Osteoblast (primary cell): Measurements from ENCODE around the gene COLGALT1. TPM values are rescaled to one million over a fixed set of nuclear protein-coding genes. Genes with fewer than 3 reads are reported as not detected.

Experiments used
- DNase-seq: peaks from one replicate; pipeline ENCODE4 v3.0.0; 2011; ENCODE audit warnings: low spot score, mixed read lengths; ENCODE audit not compliant: insufficient read length; ENCODE audit errors: missing footprints
- H2AFZ ChIP-seq: 2 replicates; pipeline ENCODE4 v1.6.0; 2011; ENCODE audit warnings: mild to moderate bottlenecking, low read length
- H3K27ac ChIP-seq: 2 replicates; pipeline ENCODE4 v1.5.1; 2011; ENCODE audit warnings: mild to moderate bottlenecking, low read depth, low read length, moderate library complexity
- H3K27me3 ChIP-seq: 2 replicates; pipeline ENCODE4 v1.6.0; 2012; ENCODE audit warnings: mild to moderate bottlenecking, control low read depth, inconsistent platforms, low read length, moderate library complexity; ENCODE audit not compliant: insufficient read depth
- H3K36me3 ChIP-seq: 2 replicates; pipeline ENCODE4 v1.5.1; 2011; ENCODE audit warnings: mild to moderate bottlenecking, low read length, control low read depth, moderate library complexity; ENCODE audit not compliant: insufficient read depth
- H3K4me1 ChIP-seq: 2 replicates; pipeline ENCODE4 v1.5.1; 2011; ENCODE audit warnings: mild to moderate bottlenecking, low read length, control low read depth, moderate library complexity; ENCODE audit not compliant: insufficient read depth
- H3K4me2 ChIP-seq: 2 replicates; pipeline ENCODE4 v1.6.0; 2011; ENCODE audit warnings: mild to moderate bottlenecking, low read length; ENCODE audit not compliant: insufficient read depth
- H3K4me3 ChIP-seq: fragments of 200-600 bp; sonication (generic); 3 replicates; pipeline ENCODE4 v1.5.1; 2012; ENCODE audit warnings: mild to moderate bottlenecking, low read length, inconsistent platforms; ENCODE audit not compliant: insufficient read depth
- H3K79me2 ChIP-seq: 2 replicates; pipeline ENCODE4 v1.6.0; 2012; ENCODE audit warnings: mild to moderate bottlenecking, low read length, control low read depth, inconsistent platforms; ENCODE audit not compliant: insufficient read depth
- H3K9me3 ChIP-seq: 2 replicates; pipeline ENCODE4 v1.5.1; 2011; ENCODE audit warnings: low read depth, low read length, control low read depth
- H4K20me1 ChIP-seq: 2 replicates; pipeline ENCODE4 v1.6.0; 2012; ENCODE audit warnings: mild to moderate bottlenecking, low read length, control low read depth; ENCODE audit not compliant: insufficient read depth
- total RNA-seq: library from RNA; depleted of rRNA; stranded (reverse); fragments of >200 nt; gene quantifications from 2 replicates; pipeline ENCODE4 v1.2.3, GENCODE V29; 2012
- TF ChIP-seq, protein P1 (sequence below): IDR thresholded peaks from 2 replicates; pipeline ENCODE4 v1.5.1; 2011; ENCODE audit warnings: mild to moderate bottlenecking, low read depth, low read length, moderate library complexity; ENCODE audit errors: extremely low read depth

Gene COLGALT1
- total RNA-seq, 1 donor, result 108 TPM

DNA sequence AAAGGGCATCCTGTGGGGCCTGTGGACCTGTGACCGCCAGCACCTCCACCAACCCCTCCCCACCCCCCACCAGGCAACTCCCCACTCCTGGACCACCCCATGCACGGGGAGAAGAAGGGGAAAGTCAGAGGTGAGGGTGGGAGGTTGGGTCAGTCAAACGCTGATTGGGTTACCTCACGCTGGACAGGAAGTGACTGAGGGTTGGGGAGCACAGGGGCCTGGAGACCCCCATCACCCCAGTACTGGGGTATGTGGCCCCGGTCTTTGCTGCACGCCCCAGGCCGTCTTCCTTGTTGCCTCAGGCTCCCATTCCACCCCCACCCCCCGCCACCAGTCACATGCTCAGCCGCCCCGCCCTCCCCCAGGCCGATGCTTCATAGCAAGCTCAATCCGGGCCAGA is 59.0 kb downstream of the COLGALT1 start:
- TF ChIP-seq, protein P1, sequence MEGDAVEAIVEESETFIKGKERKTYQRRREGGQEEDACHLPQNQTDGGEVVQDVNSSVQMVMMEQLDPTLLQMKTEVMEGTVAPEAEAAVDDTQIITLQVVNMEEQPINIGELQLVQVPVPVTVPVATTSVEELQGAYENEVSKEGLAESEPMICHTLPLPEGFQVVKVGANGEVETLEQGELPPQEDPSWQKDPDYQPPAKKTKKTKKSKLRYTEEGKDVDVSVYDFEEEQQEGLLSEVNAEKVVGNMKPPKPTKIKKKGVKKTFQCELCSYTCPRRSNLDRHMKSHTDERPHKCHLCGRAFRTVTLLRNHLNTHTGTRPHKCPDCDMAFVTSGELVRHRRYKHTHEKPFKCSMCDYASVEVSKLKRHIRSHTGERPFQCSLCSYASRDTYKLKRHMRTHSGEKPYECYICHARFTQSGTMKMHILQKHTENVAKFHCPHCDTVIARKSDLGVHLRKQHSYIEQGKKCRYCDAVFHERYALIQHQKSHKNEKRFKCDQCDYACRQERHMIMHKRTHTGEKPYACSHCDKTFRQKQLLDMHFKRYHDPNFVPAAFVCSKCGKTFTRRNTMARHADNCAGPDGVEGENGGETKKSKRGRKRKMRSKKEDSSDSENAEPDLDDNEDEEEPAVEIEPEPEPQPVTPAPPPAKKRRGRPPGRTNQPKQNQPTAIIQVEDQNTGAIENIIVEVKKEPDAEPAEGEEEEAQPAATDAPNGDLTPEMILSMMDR, result no peak
- H3K4me2 ChIP-seq, result no peak overlapping the region
- peak; percentile 66 for DNase-seq
- no peaks in the 10 kb centered on the region for H4K20me1 ChIP-seq
- H3K4me3 ChIP-seq, result no peak overlapping the region
- H2AFZ ChIP-seq, result no peak overlapping the region
- H3K27me3 ChIP-seq, result no peaks in the 10 kb centered on the region
- H3K9me3 ChIP-seq, result no peaks in the 10 kb centered on the region
- H3K79me2 ChIP-seq, result no peaks in the 10 kb centered on the region
- H3K4me1 ChIP-seq, result no peaks in the 10 kb centered on the region
- no peak overlapping the region for H3K27ac ChIP-seq
- H3K36me3 ChIP-seq, result no peaks in the 10 kb centered on the region

DNA sequence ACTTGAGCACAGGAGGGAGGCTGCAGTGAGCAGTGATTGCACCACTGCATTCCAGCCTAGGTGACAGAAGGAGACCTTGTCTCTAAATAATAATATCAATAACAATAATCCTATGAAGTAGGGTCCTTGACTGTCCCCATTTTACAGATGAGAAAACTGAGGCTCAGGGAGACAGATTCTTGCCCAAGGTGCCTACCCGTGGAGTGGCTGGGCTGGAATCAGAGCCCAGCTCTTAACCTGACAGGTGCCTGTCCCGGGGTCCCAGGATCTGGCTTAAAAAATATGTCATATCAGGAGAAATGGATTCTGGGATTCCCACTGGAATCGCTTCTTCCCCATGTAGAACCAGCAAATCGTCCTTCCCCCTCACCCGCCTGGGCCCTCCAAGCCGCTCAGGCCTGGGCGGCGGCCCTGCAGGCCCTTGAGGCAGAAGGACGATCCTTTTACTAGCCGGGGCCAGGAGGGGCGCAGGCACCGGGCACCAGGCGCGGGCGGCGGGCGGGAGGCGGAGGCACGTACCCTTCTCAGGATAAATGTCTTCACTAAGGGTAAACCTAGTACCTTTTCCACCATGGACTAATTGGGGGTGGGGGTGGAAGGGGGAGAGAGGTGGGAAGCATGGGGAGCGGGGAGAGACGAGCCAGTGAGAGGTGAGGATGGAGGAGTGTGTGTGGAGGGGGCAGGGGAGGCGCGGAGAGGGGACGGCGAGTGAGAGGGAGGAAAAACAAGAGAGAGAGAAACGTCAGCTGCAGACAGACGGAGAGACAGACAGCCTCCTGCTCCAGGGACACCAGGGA is 60.6 kb downstream of the COLGALT1 start:
- no peak overlapping the region for H3K27ac ChIP-seq
- peak overlapping the region; percentile 58 for H3K4me2 ChIP-seq

DNA sequence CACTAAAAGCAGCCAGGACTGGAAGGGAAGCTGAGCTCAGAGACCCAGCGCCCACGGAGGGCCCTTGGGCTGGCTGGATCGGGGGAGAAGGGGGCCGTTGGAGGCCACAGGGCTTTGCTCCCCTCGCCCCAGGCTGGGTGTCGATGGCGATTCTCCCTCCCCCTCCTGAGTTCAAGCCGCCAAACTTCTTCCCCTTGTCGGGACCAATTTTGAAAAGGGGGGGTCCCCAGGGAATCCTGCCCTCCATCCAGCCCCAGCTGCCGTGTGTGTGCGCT is 61.2 kb downstream of the COLGALT1 start:
- no peaks in the 10 kb centered on the region for H3K79me2 ChIP-seq
- no peak overlapping the region for H3K27ac ChIP-seq
- peak overlapping the region; percentile 58 for H3K4me2 ChIP-seq
- TF ChIP-seq, protein P1, result no peak
- H3K4me1 ChIP-seq, result no peaks in the 10 kb centered on the region
- H3K4me3 ChIP-seq, result peak overlapping the region; percentile 16
- H2AFZ ChIP-seq, result no peak overlapping the region
- no peaks in the 10 kb centered on the region for H3K36me3 ChIP-seq
- H4K20me1 ChIP-seq, result no peaks in the 10 kb centered on the region
- H3K9me3 ChIP-seq, result no peaks in the 10 kb centered on the region
- no peaks in the 10 kb centered on the region for H3K27me3 ChIP-seq
- DNase-seq, result peak; percentile 58

More for the DNA sequence above, 60.6 kb downstream of the COLGALT1 start:
- no peak overlapping the region for H2AFZ ChIP-seq
- H3K9me3 ChIP-seq, result no peaks in the 10 kb centered on the region
- H4K20me1 ChIP-seq, result no peaks in the 10 kb centered on the region
- no peaks in the 10 kb centered on the region for H3K27me3 ChIP-seq
- no peaks in the 10 kb centered on the region for H3K4me1 ChIP-seq
- DNase-seq, result peak; percentile 60
- H3K36me3 ChIP-seq, result no peaks in the 10 kb centered on the region
- TF ChIP-seq, protein P1, result no peak
- H3K79me2 ChIP-seq, result no peaks in the 10 kb centered on the region
- H3K4me3 ChIP-seq, result peak overlapping the region; percentile 16

DNA sequence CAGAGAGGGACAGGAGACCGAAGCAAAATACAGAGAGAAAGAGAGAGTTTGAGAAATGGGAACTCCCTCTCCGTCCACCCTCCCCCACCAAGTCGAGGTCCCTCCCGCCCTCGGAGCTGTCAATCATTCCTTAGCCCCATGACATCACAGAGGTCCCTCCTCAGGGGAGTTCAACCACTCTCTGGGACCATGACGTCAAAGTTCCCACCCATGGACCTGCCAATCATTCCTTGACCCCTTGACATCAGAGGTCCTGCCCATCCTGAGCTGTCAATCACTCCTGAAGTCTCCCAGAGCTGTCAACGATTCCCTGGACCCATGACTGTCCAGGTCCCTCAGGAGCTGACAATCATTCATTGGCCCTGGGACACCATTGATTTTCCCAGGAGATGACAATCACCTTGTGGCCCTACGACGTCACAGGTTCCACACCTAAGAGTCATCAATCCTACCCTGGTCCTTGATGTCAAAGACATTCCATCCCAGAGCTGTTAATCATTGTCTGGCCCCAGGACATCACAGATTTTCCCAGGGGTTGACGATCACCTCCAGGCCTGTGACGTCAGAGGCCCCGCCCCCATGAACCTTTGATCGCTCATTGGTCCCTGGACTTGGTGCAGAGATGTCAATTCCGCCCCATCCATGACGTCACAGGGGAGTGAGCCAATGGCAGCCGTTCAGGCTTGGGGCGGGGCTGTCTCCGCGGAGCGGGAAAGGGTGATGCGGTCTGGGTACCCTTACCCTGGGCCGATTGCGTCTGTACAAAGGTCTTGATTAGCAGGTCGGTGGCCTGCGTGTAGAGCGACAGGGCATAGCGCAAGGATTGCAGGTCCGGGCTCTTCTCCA is 61.7 kb downstream of the COLGALT1 start:
- Histone ChIP-seq H3K4me2 (peak overlapping the region; percentile 58), H3K27ac (no peak overlapping the region), H3K9me3 (no peaks in the 10 kb centered on the region), H2AFZ (no peak overlapping the region), H3K4me1 (no peaks in the 10 kb centered on the region), H4K20me1 (no peaks in the 10 kb centered on the region), H3K36me3 (no peaks in the 10 kb centered on the region), H3K79me2 (no peaks in the 10 kb centered on the region), H3K27me3 (no peaks in the 10 kb centered on the region), H3K4me3 (no peak overlapping the region)
- DNase-seq, result peak; percentile 80
- TF ChIP-seq, protein P1, result no peak
